Activated T-cell treated with anti-CD3 and anti-CD28 coated beads, Interleukin-2, amount 50 U/mL, for 48 hours (primary cell): ENCODE data around the gene PLEKHJ1.

ENCODE experiments used
- DNase-seq, 2 experiments: peaks; one replicate each; pipeline ENCODE4 v3.0.0-alpha.2; 2020

PLEKHJ1 gene

GRCh38 chr19:2249010-2249866 is 13.1 kb upstream of the PLEKHJ1 start, which contains the start of gene AMH:
AMH (plus strand) TSS chr19:2249323; CDS start chr19:2249333, 10 bp downstream.
- peak in 1 of 2 experiments; percentile 49 for DNase-seq

- no peak for DNase-seq
Measured at GRCh38 chr19:2248136-2249009, 12.2 kb upstream of the PLEKHJ1 start.

GRCh38 chr19:2247433-2248101 is 11.4 kb upstream of the PLEKHJ1 start:
- DNase-seq = no peak

GRCh38 chr19:2246801-2247361 is 10.8 kb upstream of the PLEKHJ1 start:
- DNase-seq = no peak

- DNase-seq = no peak
Measured at GRCh38 chr19:2246014-2246620, 10.0 kb upstream of the PLEKHJ1 start.

- DNase-seq = no peak
Measured at GRCh38 chr19:2245273-2245672, 9.1 kb upstream of the PLEKHJ1 start.

- DNase-seq = no peak
Measured at GRCh38 chr19:2244486-2244885, 8.4 kb upstream of the PLEKHJ1 start.

GRCh38 chr19:2244125-2244411 is 7.9 kb upstream of the PLEKHJ1 start:
- DNase-seq = no peak

GRCh38 chr19:2243274-2244124 is 7.4 kb upstream of the PLEKHJ1 start:
- no peak for DNase-seq

- no peak for DNase-seq
Measured at GRCh38 chr19:2242816-2243215, 6.7 kb upstream of the PLEKHJ1 start.

- DNase-seq = peak in 1 of 2 experiments; percentile 16
Measured at GRCh38 chr19:2242092-2242537, 6.0 kb upstream of the PLEKHJ1 start.

GRCh38 chr19:2240881-2241760 is 5.0 kb upstream of the PLEKHJ1 start:
- peak in 1 of 2 experiments; percentile 16 for DNase-seq

- DNase-seq = no peak
Measured at GRCh38 chr19:2239771-2240770, 3.9 kb upstream of the PLEKHJ1 start.

GRCh38 chr19:2239173-2239572 is 3.0 kb upstream of the PLEKHJ1 start:
- DNase-seq = no peak

GRCh38 chr19:2237869-2238153 is 1.7 kb upstream of the PLEKHJ1 start:
- DNase-seq = no peak

- no peak for DNase-seq
Measured at GRCh38 chr19:2237051-2237868, 1.1 kb upstream of the PLEKHJ1 start.

GRCh38 chr19:2236064-2236313 is 140 bp downstream of the PLEKHJ1 start:
- DNase-seq = no peak

- no peak for DNase-seq
Measured at GRCh38 chr19:2235381-2236063, 607 bp downstream of the PLEKHJ1 start.
